Measurements from ENCODE around the gene SFTA2.

- TF ChIP-seq, protein P1, sequence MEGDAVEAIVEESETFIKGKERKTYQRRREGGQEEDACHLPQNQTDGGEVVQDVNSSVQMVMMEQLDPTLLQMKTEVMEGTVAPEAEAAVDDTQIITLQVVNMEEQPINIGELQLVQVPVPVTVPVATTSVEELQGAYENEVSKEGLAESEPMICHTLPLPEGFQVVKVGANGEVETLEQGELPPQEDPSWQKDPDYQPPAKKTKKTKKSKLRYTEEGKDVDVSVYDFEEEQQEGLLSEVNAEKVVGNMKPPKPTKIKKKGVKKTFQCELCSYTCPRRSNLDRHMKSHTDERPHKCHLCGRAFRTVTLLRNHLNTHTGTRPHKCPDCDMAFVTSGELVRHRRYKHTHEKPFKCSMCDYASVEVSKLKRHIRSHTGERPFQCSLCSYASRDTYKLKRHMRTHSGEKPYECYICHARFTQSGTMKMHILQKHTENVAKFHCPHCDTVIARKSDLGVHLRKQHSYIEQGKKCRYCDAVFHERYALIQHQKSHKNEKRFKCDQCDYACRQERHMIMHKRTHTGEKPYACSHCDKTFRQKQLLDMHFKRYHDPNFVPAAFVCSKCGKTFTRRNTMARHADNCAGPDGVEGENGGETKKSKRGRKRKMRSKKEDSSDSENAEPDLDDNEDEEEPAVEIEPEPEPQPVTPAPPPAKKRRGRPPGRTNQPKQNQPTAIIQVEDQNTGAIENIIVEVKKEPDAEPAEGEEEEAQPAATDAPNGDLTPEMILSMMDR (IDR thresholded peaks at IDR 0.05) = no peak
- TF ChIP-seq POLR2AphosphoS5 (IDR thresholded peaks at IDR 0.05) (no peak), POLR2A (IDR thresholded peaks at IDR 0.05) (no peak)
Measured at GRCh38 chr6:30979690-30980089, 47.7 kb upstream of the SFTA2 start.

All from sigmoid colon (tissue), 4 donors.